Activated CD8-positive, alpha-beta T cell treated with anti-CD3 and anti-CD28 coated beads, Interleukin-2, amount 10 ng/mL, durations not matched to agents 7 days and 5 days (primary cell): ENCODE data around the gene PLK4. TPM values are rescaled to one million over a fixed set of nuclear protein-coding genes. Genes with fewer than 3 reads are reported as not detected.
"Not testable (repeated sequence)": the region's sequence is repeated elsewhere in the genome, so short reads cannot be mapped to it uniquely, and the experiment has no call there.

ENCODE experiments used
- ATAC-seq: fragments of 150-1000 bp; cut with Tn5 transposase; one replicate; pipeline ENCODE4 v1.10.0; 2021; ENCODE audit warnings: moderate library complexity
- CTCF ChIA-PET: fragments of 350-600 bp; sonication (Branson Sonifier 250); formaldehyde crosslinking; loops from one replicate; lab custom pipeline; 2021; ENCODE audit warnings: antibody characterized with exemption; lab: Charles Lee
- POLR2A ChIA-PET: fragments of 350-600 bp; sonication (Branson Sonifier 250); formaldehyde crosslinking; loops from one replicate; lab custom pipeline; 2021; ENCODE audit warnings: antibody characterized with exemption; lab: Charles Lee
- DNase-seq: peaks from one replicate; pipeline ENCODE4 v3.0.0-alpha.2; 2020
- H3K27ac Mint-ChIP-seq: one replicate; pipeline ENCODE4 v1.8.0; 2021; ENCODE audit warnings: mild to moderate bottlenecking, mixed read lengths
- H3K27me3 Mint-ChIP-seq: one replicate; pipeline ENCODE4 v1.8.0; 2021; ENCODE audit warnings: low read depth, mixed read lengths
- H3K36me3 Mint-ChIP-seq: one replicate; pipeline ENCODE4 v1.8.0; 2021; ENCODE audit warnings: low read depth, mixed read lengths
- H3K4me1 Mint-ChIP-seq: one replicate; pipeline ENCODE4 v1.8.0; 2021; ENCODE audit warnings: low read depth, mixed read lengths
- H3K4me3 Mint-ChIP-seq: one replicate; pipeline ENCODE4 v1.8.0; 2021; ENCODE audit warnings: mild to moderate bottlenecking, mixed read lengths
- H3K9me3 Mint-ChIP-seq: one replicate; pipeline ENCODE4 v1.8.0; 2022; ENCODE audit warnings: mixed read lengths; ENCODE audit not compliant: insufficient read depth
- total RNA-seq, 2 experiments: library from RNA; stranded (reverse); gene quantifications; one replicate each; pipeline ENCODE4 v1.2.3, GENCODE V29; 2021

The PLK4 gene
- total RNA-seq, 2 experiments from 2014 or later: 62.1 to 65.9 TPM

- no peak overlapping the region for H3K27ac Mint-ChIP-seq
- no peaks in the 10 kb centered on the region for H3K4me1 Mint-ChIP-seq
- H3K4me3 Mint-ChIP-seq: no peak overlapping the region
- ChIA-PET CTCF (interaction anchor here (0.6 kb wide), 1 partner anchor 10 kb away, joined by 3 read pairs; no protein-coding TSS in a partner anchor), POLR2A (no interaction called here)
- H3K36me3 Mint-ChIP-seq: peaks cover 9% of the 10 kb centered on the region
- H3K9me3 Mint-ChIP-seq: no peaks in the 10 kb centered on the region
- DNase-seq: no peak
- ATAC-seq: no peak
- H3K27me3 Mint-ChIP-seq: no peaks in the 10 kb centered on the region
Observed at GRCh38 chr4:127917151-127917550, 36.5 kb downstream of the PLK4 start.

- CTCF ChIA-PET: no interaction called here
- no peak for DNase-seq
- Mint-ChIP-seq H3K4me3 (no peak overlapping the region), H3K36me3 (peaks cover 26% of the 10 kb centered on the region), H3K4me1 (no peaks in the 10 kb centered on the region), H3K27me3 (no peaks in the 10 kb centered on the region), H3K9me3 (no peaks in the 10 kb centered on the region), H3K27ac (no peak overlapping the region)
- ATAC-seq: no peak
- POLR2A ChIA-PET: no interaction called here
Observed at GRCh38 chr4:127920521-127920920, 39.8 kb downstream of the PLK4 start.

GRCh38 chr4:127922226-127922625 lies 41.5 kb downstream of the PLK4 start:
- H3K36me3 Mint-ChIP-seq: peaks cover 34% of the 10 kb centered on the region
- ChIA-PET POLR2A (no interaction called here), CTCF (no interaction called here)
- H3K27ac Mint-ChIP-seq: no peak overlapping the region
- no peaks in the 10 kb centered on the region for H3K4me1 Mint-ChIP-seq
- DNase-seq (no peak), ATAC-seq (no peak)
- H3K9me3 Mint-ChIP-seq: no peaks in the 10 kb centered on the region
- no peak overlapping the region for H3K4me3 Mint-ChIP-seq
- no peaks in the 10 kb centered on the region for H3K27me3 Mint-ChIP-seq

- H3K4me3 Mint-ChIP-seq, H3K9me3 Mint-ChIP-seq, POLR2A ChIA-PET, DNase-seq, H3K27me3 Mint-ChIP-seq, H3K27ac Mint-ChIP-seq, H3K4me1 Mint-ChIP-seq, ATAC-seq, CTCF ChIA-PET: not testable (repeated sequence)
- H3K36me3 Mint-ChIP-seq: peaks cover 34% of the 10 kb centered on the region
Observed at GRCh38 chr4:127925720-127926119, 45.0 kb downstream of the PLK4 start.

GRCh38 chr4:127930175-127930574 lies 49.5 kb downstream of the PLK4 start:
- no peak overlapping the region for H3K4me3 Mint-ChIP-seq
- DNase-seq: no peak
- H3K27ac Mint-ChIP-seq: no peak overlapping the region
- no peaks in the 10 kb centered on the region for H3K4me1 Mint-ChIP-seq
- no peaks in the 10 kb centered on the region for H3K9me3 Mint-ChIP-seq
- H3K36me3 Mint-ChIP-seq: peaks cover 17% of the 10 kb centered on the region
- H3K27me3 Mint-ChIP-seq: no peaks in the 10 kb centered on the region
- no peak for ATAC-seq
- ChIA-PET CTCF (no interaction called here), POLR2A (no interaction called here)

GRCh38 chr4:127931836-127932235 lies 51.1 kb downstream of the PLK4 start:
- H3K4me3 Mint-ChIP-seq, H3K36me3 Mint-ChIP-seq, POLR2A ChIA-PET, H3K4me1 Mint-ChIP-seq, H3K27ac Mint-ChIP-seq, ATAC-seq, H3K27me3 Mint-ChIP-seq, H3K9me3 Mint-ChIP-seq, CTCF ChIA-PET, DNase-seq: not testable (repeated sequence)

- no peak overlapping the region for H3K4me3 Mint-ChIP-seq
- CTCF ChIA-PET: no interaction called here
- no peak overlapping the region for H3K27ac Mint-ChIP-seq
- H3K27me3 Mint-ChIP-seq: no peaks in the 10 kb centered on the region
- peaks cover 13% of the 10 kb centered on the region for H3K36me3 Mint-ChIP-seq
- ATAC-seq: no peak
- no peaks in the 10 kb centered on the region for H3K4me1 Mint-ChIP-seq
- POLR2A ChIA-PET: no interaction called here
- no peak for DNase-seq
- H3K9me3 Mint-ChIP-seq: no peaks in the 10 kb centered on the region
Observed at GRCh38 chr4:127936974-127937373, 56.3 kb downstream of the PLK4 start.

Other genes with a start within 250 kb of the PLK4 start
- gene INTU, start 247.9 kb upstream of the PLK4 start, total RNA-seq: under 1 TPM; 0.16 to 0.37 TPM
- not detected for gene SLC25A31, start 150.5 kb upstream of the PLK4 start, total RNA-seq
- under 1 TPM; 0.16 to 0.26 TPM for gene HSPA4L, start 98.6 kb upstream of the PLK4 start, total RNA-seq
- gene MFSD8, start 84.3 kb downstream of the PLK4 start, total RNA-seq: 10 to 100 TPM; 14.0 to 17.7 TPM
- gene ABHD18, start 84.5 kb downstream of the PLK4 start, total RNA-seq: 10 to 100 TPM; 26.4 to 26.5 TPM
- gene LARP1B, start 180.4 kb downstream of the PLK4 start, total RNA-seq: 10 to 100 TPM; 13.6 to 14.5 TPM